Tibial nerve (tissue), 3 donors: ENCODE results near the gene OR2S2.

Source experiments
- CTCF ChIP-seq, 5 experiments: fragments of 200-600 bp in 3 of 5; fragments of 450-650 bp in 2 of 5; sonication (generic) in 3 of 5; IDR thresholded peaks; one replicate each; pipeline ENCODE4 v1.5.1; 2016 to 2019; ENCODE audit warnings: antibody characterized with exemption in 5 of 5, mild to moderate bottlenecking in 3 of 5, moderate library complexity in 2 of 5
- POLR2A ChIP-seq, 2 donors: fragments of 450-650 bp; IDR thresholded peaks; one replicate each; pipeline ENCODE4 v1.6.1; 2017; ENCODE audit warnings: antibody characterized with exemption in 2 of 2, mild to moderate bottlenecking in 2 of 2, moderate library complexity in 2 of 2

GRCh38 chr9:35958104-35958837, at the start of gene OR2S2:
- no peak for TF ChIP-seq CTCF (IDR thresholded peaks at IDR 0.05)
- no peak for TF ChIP-seq POLR2A (IDR thresholded peaks at IDR 0.05)
